Measurements from ENCODE around the gene DDX41. TPM values are rescaled to one million over a fixed set of nuclear protein-coding genes. Genes with fewer than 3 reads are reported as not detected.
A peak's percentile ranks its signal among the peaks of the same experiment; 100 is the strongest.

The DDX41 gene
- total RNA-seq, 1 donor from 2014 or later: 60.7 TPM

GRCh38 chr5:177484902-177485549, 31.7 kb downstream of the DDX41 start:
- DNase-seq (ENCODE audit: low spot score): no peak
- H3K9me3 Mint-ChIP-seq: no peaks in the 10 kb centered on the region
- no peak overlapping the region for H2AFZ ChIP-seq (replicated peaks)
- H3K4me1 ChIP-seq: no peaks in the 10 kb centered on the region
- no peaks in the 10 kb centered on the region for H3K79me2 ChIP-seq (ENCODE audit: low read depth)
- H3K4me3 Mint-ChIP-seq: no peak overlapping the region
- no peaks in the 10 kb centered on the region for H3K9me3 ChIP-seq (ENCODE audit: low read depth)
- peaks cover 33% of the 10 kb centered on the region for H4K20me1 ChIP-seq (ENCODE audit: low read depth)
- peaks cover 6% of the 10 kb centered on the region for H3K27me3 Mint-ChIP-seq (ENCODE audit: insufficient read depth, low read depth)
- peaks cover 5% of the 10 kb centered on the region for H3K36me3 ChIP-seq
- no peak overlapping the region for H3K4me2 ChIP-seq
- no peak overlapping the region for H3K4me3 ChIP-seq
- H3K4me1 Mint-ChIP-seq: peaks cover 17% of the 10 kb centered on the region
- no peak overlapping the region for H3K9ac ChIP-seq
- peak overlapping the region; percentile 63 for H3K27ac Mint-ChIP-seq
- no peaks in the 10 kb centered on the region for H3K27me3 ChIP-seq
- no peak for TF ChIP-seq CTCF (IDR thresholded peaks at IDR 0.05)
- no peak for TF ChIP-seq EZH2 (IDR thresholded peaks at IDR 0.05)
- TF ChIP-seq EZH2phosphoT487 (IDR thresholded peaks at IDR 0.05): no peak
- H3K36me3 Mint-ChIP-seq: peaks cover 28% of the 10 kb centered on the region
- no peak overlapping the region for H3K27ac ChIP-seq
- H3F3A ChIP-seq (ENCODE audit: low read depth): peaks cover 13% of the 10 kb centered on the region

GRCh38 chr5:177483994-177484901, 32.5 kb downstream of the DDX41 start:
- no peaks in the 10 kb centered on the region for H3K79me2 ChIP-seq (ENCODE audit: low read depth)
- Mint-ChIP-seq H3K9me3 (no peaks in the 10 kb centered on the region), H3K4me3 (peak overlapping the region; percentile 20), H3K4me1 (peaks cover 23% of the 10 kb centered on the region), H3K27me3 (ENCODE audit: insufficient read depth, low read depth) (peaks cover 6% of the 10 kb centered on the region), H3K27ac (peak overlapping the region; percentile 39), H3K36me3 (peaks cover 27% of the 10 kb centered on the region)
- H3K4me2 ChIP-seq: no peak overlapping the region
- H3K9me3 ChIP-seq (ENCODE audit: low read depth): no peaks in the 10 kb centered on the region
- no peaks in the 10 kb centered on the region for H3K4me1 ChIP-seq
- H3K27ac ChIP-seq: no peak overlapping the region
- TF ChIP-seq EZH2phosphoT487 (IDR thresholded peaks at IDR 0.05) (no peak), EZH2 (IDR thresholded peaks at IDR 0.05) (no peak), CTCF (IDR thresholded peaks at IDR 0.05) (no peak)
- H3K36me3 ChIP-seq: peaks cover 5% of the 10 kb centered on the region
- no peaks in the 10 kb centered on the region for H3K27me3 ChIP-seq
- DNase-seq (ENCODE audit: low spot score): no peak
- peaks cover 19% of the 10 kb centered on the region for H3F3A ChIP-seq (ENCODE audit: low read depth)
- H4K20me1 ChIP-seq (ENCODE audit: low read depth): peaks cover 27% of the 10 kb centered on the region
- H2AFZ ChIP-seq (replicated peaks): no peak overlapping the region
- no peak overlapping the region for H3K9ac ChIP-seq
- H3K4me3 ChIP-seq: no peak overlapping the region

GRCh38 chr5:177483042-177483441, 33.7 kb downstream of the DDX41 start:
- H3K4me3 ChIP-seq: no peak overlapping the region
- DNase-seq (ENCODE audit: low spot score): no peak
- peaks cover 17% of the 10 kb centered on the region for H4K20me1 ChIP-seq (ENCODE audit: low read depth)
- H3F3A ChIP-seq (ENCODE audit: low read depth): peaks cover 19% of the 10 kb centered on the region
- H3K9me3 ChIP-seq (ENCODE audit: low read depth): no peaks in the 10 kb centered on the region
- no peak overlapping the region for H3K27ac ChIP-seq
- Mint-ChIP-seq H3K4me1 (peaks cover 32% of the 10 kb centered on the region), H3K27ac (no peak overlapping the region), H3K36me3 (peaks cover 30% of the 10 kb centered on the region), H3K9me3 (no peaks in the 10 kb centered on the region), H3K27me3 (ENCODE audit: insufficient read depth, low read depth) (peaks cover 10% of the 10 kb centered on the region), H3K4me3 (no peak overlapping the region)
- H3K27me3 ChIP-seq: no peaks in the 10 kb centered on the region
- TF ChIP-seq EZH2phosphoT487 (IDR thresholded peaks at IDR 0.05): no peak
- no peak for TF ChIP-seq CTCF (IDR thresholded peaks at IDR 0.05)
- TF ChIP-seq EZH2 (IDR thresholded peaks at IDR 0.05): no peak
- H3K36me3 ChIP-seq: peaks cover 5% of the 10 kb centered on the region
- H3K4me1 ChIP-seq: no peaks in the 10 kb centered on the region
- no peak overlapping the region for H2AFZ ChIP-seq (replicated peaks)
- H3K9ac ChIP-seq: no peak overlapping the region
- no peaks in the 10 kb centered on the region for H3K79me2 ChIP-seq (ENCODE audit: low read depth)
- H3K4me2 ChIP-seq: no peak overlapping the region

Measured in neural progenitor cell (in vitro differentiated cells).